Lung (tissue), 12 donors: ENCODE measurements around the gene DNASE1L2. TPM values are rescaled to one million over a fixed set of nuclear protein-coding genes. Genes with fewer than 3 reads are reported as not detected.

Source experiments
- ATAC-seq: fragments of 200-7000 bp; cut with Tn5 transposase; one replicate; pipeline ENCODE4 v1.9.1; 2020; ENCODE audit warnings: moderate number of reproducible peaks; ENCODE audit not compliant: insufficient read depth, low FRiP score
- DNase-seq, 3 donors: peaks; one replicate each; pipeline ENCODE4 v3.0.0-alpha.2; 2013 to 2017
- H3K27ac ChIP-seq, 2 donors: one replicate each; pipeline ENCODE4 v1.5.1; 2013; ENCODE audit warnings: mild to moderate bottlenecking in 2 of 2, moderate library complexity in 2 of 2, control low read depth in 1 of 2, inconsistent platforms in 1 of 2, low read depth in 1 of 2, low read length in 1 of 2
- H3K27me3 ChIP-seq, 3 donors: one replicate each; pipeline ENCODE4 v1.5.1; 2013; ENCODE audit warnings: low read length in 2 of 3; ENCODE audit not compliant: control insufficient read depth in 3 of 3, insufficient read depth in 3 of 3
- H3K36me3 ChIP-seq, 4 donors: one replicate each; pipeline ENCODE4 v1.5.1; 2013; ENCODE audit warnings: low read length in 4 of 4, mild to moderate bottlenecking in 1 of 4, moderate library complexity in 1 of 4; ENCODE audit not compliant: control insufficient read depth in 4 of 4, insufficient read depth in 4 of 4
- H3K4me1 ChIP-seq, 5 donors: one replicate each; pipeline ENCODE4 v1.5.1; 2013; ENCODE audit warnings: low read length in 5 of 5, mild to moderate bottlenecking in 2 of 5, moderate library complexity in 1 of 5; ENCODE audit not compliant: control insufficient read depth in 5 of 5, insufficient read depth in 5 of 5
- H3K4me3 ChIP-seq: one replicate; pipeline ENCODE4 v1.5.1; 2013; ENCODE audit warnings: mild to moderate bottlenecking, control low read depth, moderate library complexity
- H3K9ac ChIP-seq, 2 donors: one replicate each; pipeline ENCODE4 v1.5.1; 2013; ENCODE audit warnings: low read length in 2 of 2, control low read depth in 1 of 2; ENCODE audit not compliant: insufficient read depth in 1 of 2
- H3K9me3 ChIP-seq, 4 donors: one replicate each; pipeline ENCODE4 v1.5.1; 2013; ENCODE audit warnings: low read length in 3 of 4, mild to moderate bottlenecking in 1 of 4, moderate library complexity in 1 of 4; ENCODE audit not compliant: control insufficient read depth in 4 of 4, insufficient read depth in 3 of 4
- WGBS, 2 donors: extraction: QIAGEN DNeasy Blood & Tissue Kit; methylation state at CpG; one replicate each; pipeline ENCODE4 v1.1.7; 2013; 5-methylcytosine and 5-hydroxymethylcytosine counted together
- polyA plus RNA-seq, 2 donors: library from polyadenylated mRNA; stranded (reverse); fragments of 200-250 nt; gene quantifications; one replicate each; pipeline ENCODE4 v1.2.1, GENCODE V29; 2013
- total RNA-seq, 2 donors: library from RNA; depleted of rRNA in 1 of 2; stranded (reverse); fragments of >200 nt in 1 of 2; gene quantifications; one replicate each; pipeline ENCODE4 v1.2.1, GENCODE V29; 2014 to 2021
- TF ChIP-seq, protein P1 (sequence below): IDR thresholded peaks from 2 replicates; pipeline ENCODE4 v1.5.1; 2012; ENCODE audit warnings: mild to moderate bottlenecking; ENCODE audit errors: control extremely low read depth, extremely low read depth
- donor health status: control.
- donor health status: control.
- donor health status: Bipolar disorder and iron deficiency.
- donor health status: healthy.
- donor health status: DM: yes; HTN: yes; CAD: no.

Gene DNASE1L2
- total and polyA plus RNA-seq, 4 donors = 0.65 to 1.0 (median 0.70) TPM

DNA sequence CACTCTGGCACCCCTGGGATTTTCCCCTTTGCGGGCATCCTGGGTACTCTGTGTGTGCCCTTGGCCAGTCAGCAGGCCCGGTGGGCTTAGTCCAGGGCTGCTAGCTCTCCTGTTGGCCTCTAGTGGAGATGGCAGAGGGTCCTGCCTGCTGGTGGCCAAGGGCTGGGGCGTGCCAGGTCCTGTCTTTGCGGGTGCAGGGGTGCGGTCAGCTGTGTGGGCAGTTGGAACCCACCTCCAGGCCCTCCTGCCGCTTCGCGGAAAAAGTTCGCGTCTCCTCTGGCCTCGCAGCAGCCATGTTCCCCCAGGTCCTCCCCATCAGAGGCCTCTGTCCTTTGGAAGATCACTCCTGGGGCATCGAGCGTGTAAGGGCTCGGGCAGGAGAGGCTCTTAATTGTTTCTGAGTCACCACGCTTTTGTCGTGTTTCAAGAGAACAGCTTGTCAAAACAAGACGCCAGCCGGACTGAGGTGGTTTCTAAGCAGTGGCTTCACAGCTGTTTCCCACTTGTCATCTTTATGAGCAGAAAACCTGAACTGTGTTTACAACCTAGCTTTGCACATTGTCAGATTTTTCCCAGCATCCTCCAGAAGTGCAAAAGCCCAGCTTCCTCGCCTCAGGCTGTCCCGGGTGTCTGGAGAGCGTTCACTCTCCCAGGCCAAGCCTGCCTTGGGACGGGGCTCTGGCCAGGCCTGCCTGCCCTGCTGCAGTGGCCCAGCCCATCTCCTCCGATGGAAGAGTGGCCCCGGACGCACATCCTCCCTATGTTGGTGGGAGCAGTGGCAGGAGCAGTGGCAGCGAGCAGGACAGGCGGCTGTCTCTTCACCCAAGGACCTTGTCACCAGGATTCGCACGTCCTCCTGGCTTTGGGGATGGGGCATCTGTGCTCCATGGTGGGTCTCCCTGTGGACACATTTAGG is 5.0 kb upstream of the DNASE1L2 start:
- no peak for DNase-seq
- Histone ChIP-seq H3K4me1 (peaks cover 0 to 2% (median 1%) of the 10 kb centered on the region in 5 donors), H3K36me3 (peaks cover 3 to 81% (median 32%) of the 10 kb centered on the region in 4 donors)

DNA sequence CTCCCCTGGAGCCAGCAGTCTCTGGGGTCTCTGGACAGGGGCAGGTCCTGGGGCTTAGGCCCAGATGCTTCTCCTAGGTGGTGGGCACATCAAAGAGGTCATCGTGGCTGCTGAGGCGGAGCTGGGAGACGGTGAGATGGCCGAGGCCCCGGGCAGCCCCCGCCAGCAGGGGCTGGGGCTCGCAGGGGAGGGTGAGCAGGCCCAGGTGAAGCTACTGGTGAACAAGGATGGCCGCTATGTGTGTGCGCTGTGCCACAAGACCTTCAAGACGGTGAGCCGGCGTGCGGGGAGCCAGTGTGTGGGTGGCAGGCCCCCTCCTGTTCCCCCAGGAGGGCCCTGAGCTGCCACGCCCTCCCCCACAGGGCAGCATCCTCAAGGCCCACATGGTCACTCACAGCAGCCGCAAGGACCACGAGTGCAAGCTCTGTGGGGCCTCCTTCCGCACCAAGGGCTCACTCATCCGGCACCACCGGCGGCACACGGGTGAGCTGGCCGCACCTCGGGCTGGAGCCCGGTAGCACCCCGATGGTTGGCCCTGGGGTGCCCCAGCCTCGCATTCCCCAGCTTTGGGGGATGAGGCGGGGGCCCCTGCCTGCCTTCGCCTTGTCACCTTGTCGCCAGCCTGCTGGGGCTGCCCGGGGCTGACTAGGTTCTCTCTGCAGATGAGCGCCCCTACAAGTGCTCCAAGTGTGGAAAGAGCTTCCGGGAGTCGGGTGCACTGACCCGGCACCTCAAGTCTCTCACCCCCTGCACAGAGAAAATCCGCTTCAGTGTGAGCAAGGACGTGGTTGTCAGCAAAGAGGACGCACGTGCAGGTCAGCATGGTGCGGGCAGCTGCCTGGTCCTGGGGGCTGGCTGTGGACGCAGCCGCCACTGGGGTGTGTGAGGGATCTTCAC is 3.9 kb upstream of the DNASE1L2 start:
- Histone ChIP-seq H3K27me3 (peaks cover 0 to 21% (median 4%) of the 10 kb centered on the region in 3 donors), H3K9me3 (peaks cover 0 to 22% (median 0%) of the 10 kb centered on the region in 4 donors), H3K36me3 (peaks cover 3 to 81% (median 32%) of the 10 kb centered on the region in 4 donors), H3K27ac (no peak overlapping the region), H3K4me3 (no peak overlapping the region), H3K4me1 (peaks cover 0 to 11% (median 7%) of the 10 kb centered on the region in 5 donors), H3K9ac (no peak overlapping the region)
- no peak for DNase-seq
- TF ChIP-seq, protein P1, sequence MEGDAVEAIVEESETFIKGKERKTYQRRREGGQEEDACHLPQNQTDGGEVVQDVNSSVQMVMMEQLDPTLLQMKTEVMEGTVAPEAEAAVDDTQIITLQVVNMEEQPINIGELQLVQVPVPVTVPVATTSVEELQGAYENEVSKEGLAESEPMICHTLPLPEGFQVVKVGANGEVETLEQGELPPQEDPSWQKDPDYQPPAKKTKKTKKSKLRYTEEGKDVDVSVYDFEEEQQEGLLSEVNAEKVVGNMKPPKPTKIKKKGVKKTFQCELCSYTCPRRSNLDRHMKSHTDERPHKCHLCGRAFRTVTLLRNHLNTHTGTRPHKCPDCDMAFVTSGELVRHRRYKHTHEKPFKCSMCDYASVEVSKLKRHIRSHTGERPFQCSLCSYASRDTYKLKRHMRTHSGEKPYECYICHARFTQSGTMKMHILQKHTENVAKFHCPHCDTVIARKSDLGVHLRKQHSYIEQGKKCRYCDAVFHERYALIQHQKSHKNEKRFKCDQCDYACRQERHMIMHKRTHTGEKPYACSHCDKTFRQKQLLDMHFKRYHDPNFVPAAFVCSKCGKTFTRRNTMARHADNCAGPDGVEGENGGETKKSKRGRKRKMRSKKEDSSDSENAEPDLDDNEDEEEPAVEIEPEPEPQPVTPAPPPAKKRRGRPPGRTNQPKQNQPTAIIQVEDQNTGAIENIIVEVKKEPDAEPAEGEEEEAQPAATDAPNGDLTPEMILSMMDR = no peak
- ATAC-seq = no peak
- 94% methylated on average over 38 to 41 of the region's 41 CpGs for WGBS, 2 donors

More for the DNA sequence above, 5.0 kb upstream of the DNASE1L2 start:
- Histone ChIP-seq H3K9me3 (peaks cover 0 to 22% (median 0%) of the 10 kb centered on the region in 4 donors), H3K27ac (no peak overlapping the region), H3K27me3 (peaks cover 0 to 10% (median 4%) of the 10 kb centered on the region in 3 donors), H3K9ac (no peak overlapping the region), H3K4me3 (no peak overlapping the region)
- 92% methylated on average over 29 of the region's 29 CpGs for WGBS, 2 donors
- no peak for ATAC-seq
- TF ChIP-seq, protein P1 = no peak

DNA sequence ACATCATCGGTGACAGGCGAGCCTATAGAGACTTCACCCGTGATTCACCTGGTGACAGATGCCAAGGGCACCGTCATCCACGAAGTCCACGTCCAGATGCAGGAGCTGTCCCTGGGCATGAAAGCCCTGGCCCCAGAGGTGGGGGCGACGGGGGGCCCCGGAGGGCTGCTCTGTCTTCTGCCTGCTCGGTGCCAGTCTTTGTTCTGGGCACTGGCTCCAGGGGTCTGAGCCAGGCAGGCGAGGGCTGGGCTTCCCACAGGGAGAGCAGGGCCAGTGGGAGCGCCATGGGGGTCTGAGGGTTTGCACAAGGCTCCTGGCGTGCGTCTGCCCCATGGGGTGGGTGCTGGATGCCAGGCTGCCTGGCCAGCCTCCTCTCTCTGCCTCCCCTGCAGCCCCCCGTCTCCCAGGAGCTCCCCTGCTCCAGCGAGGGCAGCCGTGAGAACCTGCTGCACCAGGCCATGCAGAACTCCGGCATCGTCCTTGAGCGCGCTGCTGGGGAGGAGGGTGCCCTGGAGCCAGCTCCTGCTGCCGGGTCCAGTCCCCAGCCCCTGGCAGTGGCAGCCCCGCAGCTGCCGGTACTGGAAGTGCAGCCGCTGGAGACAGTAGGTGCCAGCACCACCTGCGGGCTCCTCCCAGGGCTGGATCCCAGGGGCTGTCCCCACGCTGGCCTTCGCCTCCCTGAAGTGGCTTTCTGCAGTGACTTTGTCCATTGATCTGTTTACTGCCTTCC is 3.0 kb upstream of the DNASE1L2 start:
- Histone ChIP-seq H3K4me3 (no peak overlapping the region), H3K9ac (no peak overlapping the region), H3K27ac (no peak overlapping the region), H3K36me3 (peaks cover 3 to 78% (median 31%) of the 10 kb centered on the region in 4 donors), H3K27me3 (peaks cover 0 to 27% (median 4%) of the 10 kb centered on the region in 3 donors), H3K9me3 (peaks cover 0 to 22% (median 0%) of the 10 kb centered on the region in 4 donors), H3K4me1 (peaks cover 0 to 13% (median 7%) of the 10 kb centered on the region in 5 donors)
- DNase-seq (no peak), ATAC-seq (no peak)
- WGBS, 2 donors = 96% methylated on average over 27 to 28 of the region's 28 CpGs
- TF ChIP-seq, protein P1 = no peak
